NCI-H1436 treated with DMSO at 0.1 percent for 48 hours (cell line): ENCODE data around the gene RABL6.
"Not testable (repeated sequence)": the region's sequence is repeated elsewhere in the genome, so short reads cannot be mapped to it uniquely, and the experiment has no call there.

Experiments used
- DNase-seq: peaks from one replicate; lab custom pipeline; 2025; lab: John Stamatoyannopoulos, UW

The RABL6 gene

GRCh38 chr9:136821826-136822544 lies 14.2 kb downstream of the RABL6 start:
- no peak for DNase-seq

- no peak for DNase-seq
Measured at GRCh38 chr9:136823136-136824046, 15.6 kb downstream of the RABL6 start.

GRCh38 chr9:136824496-136825225 lies 16.9 kb downstream of the RABL6 start:
- no peak for DNase-seq

GRCh38 chr9:136825295-136826187 lies 17.8 kb downstream of the RABL6 start:
- no peak for DNase-seq

- no peak for DNase-seq
Measured at GRCh38 chr9:136826188-136826541, 18.4 kb downstream of the RABL6 start.

GRCh38 chr9:136826703-136827582 lies 19.2 kb downstream of the RABL6 start:
- no peak for DNase-seq

- DNase-seq: no peak
Measured at GRCh38 chr9:136827794-136828473, 20.2 kb downstream of the RABL6 start.

GRCh38 chr9:136828474-136829140 lies 20.9 kb downstream of the RABL6 start:
- DNase-seq: no peak

GRCh38 chr9:136829412-136829811 lies 21.7 kb downstream of the RABL6 start:
- DNase-seq: no peak

GRCh38 chr9:136829981-136830885 lies 22.5 kb downstream of the RABL6 start:
- DNase-seq: no peak

GRCh38 chr9:136831002-136831719 lies 23.4 kb downstream of the RABL6 start:
- no peak for DNase-seq

- no peak for DNase-seq
Measured at GRCh38 chr9:136831720-136832104, 24.0 kb downstream of the RABL6 start.

GRCh38 chr9:136832581-136832980 lies 24.8 kb downstream of the RABL6 start:
- no peak for DNase-seq

- DNase-seq: not testable (repeated sequence)
Measured at GRCh38 chr9:136833381-136834048, 25.8 kb downstream of the RABL6 start.

GRCh38 chr9:136835162-136835931 lies 27.6 kb downstream of the RABL6 start:
- no peak for DNase-seq
